ENCODE measurements around the gene SLC12A2.

SLC12A2 gene

GRCh38 chr5:128097781-128098180 is 14.2 kb downstream of the SLC12A2 start:
- DNase-seq: no peak

DNA sequence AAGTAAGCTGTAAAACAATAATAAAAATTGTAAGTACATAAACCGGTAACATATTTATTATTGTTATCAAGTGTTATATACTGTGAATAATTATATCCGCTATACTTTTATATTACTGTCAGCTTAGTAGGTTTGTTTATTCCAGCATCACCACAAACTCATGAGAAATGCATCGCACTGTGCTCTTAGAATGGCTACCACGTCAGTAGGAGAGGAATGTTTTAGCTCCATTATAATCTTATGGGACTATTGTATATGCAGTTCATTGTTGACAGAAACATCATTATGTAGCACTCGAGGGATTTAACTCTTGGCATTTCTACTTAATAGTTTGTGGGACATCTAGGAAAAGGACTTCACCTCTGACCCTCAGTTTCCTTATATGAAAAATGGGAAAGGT is 16.4 kb downstream of the SLC12A2 start:
- DNase-seq: no peak

DNA sequence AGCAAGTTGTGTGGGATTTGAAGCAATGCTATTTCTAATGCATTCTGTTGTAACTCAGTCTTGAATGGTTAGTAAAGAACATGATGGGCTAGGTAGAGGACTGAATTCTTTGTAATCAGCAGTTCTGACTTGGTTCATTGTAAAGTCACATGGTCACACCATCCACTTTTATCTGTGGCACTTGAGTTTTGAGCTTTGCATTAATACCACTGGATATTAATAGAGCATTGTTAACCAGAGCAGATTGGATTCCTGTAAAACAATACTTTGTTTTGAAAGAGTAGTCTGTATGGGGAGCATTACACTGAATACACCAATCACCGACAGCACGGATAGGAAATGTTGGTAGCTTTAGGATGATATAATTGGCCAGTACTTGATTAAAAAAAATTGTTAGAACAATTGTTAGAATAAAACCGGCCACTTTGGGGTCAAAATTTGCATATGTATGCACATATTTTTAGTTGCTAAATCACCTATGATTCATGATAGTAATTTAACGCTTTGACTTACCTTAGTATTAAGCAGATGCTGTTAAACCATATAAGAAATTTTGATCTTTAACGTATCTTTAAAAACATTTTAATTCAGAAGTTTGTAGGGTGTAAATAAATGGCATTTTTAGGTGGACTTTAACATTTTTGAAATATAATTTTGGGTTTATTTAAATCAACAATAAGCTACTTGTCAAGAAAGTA is 17.4 kb downstream of the SLC12A2 start:
- no peak for DNase-seq

- no peak for DNase-seq
These were observed 18.1 kb downstream of the SLC12A2 start for GRCh38 chr5:128101676-128102075.

GRCh38 chr5:128105203-128105602 is 21.6 kb downstream of the SLC12A2 start:
- no peak for DNase-seq

DNA sequence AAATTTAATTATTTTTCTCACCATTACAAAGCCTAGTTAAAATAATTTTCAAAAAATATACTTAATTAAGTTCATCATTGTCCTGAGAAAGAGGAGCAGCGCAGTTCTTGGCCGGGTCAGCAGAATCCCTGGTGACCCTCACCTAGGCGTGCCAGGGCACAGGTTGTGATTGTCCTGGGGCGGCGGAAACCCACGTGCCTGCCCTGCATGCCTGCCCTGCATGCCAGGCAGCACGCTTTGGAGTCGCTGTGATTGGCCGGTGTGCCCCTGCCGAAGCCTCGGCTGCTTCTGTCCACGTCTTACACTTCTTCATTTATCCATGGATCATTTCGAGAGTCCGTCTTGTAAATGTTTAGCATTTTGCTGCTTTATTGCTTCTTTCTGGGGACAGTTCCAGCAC is 25.6 kb downstream of the SLC12A2 start:
- no peak for DNase-seq

DNA sequence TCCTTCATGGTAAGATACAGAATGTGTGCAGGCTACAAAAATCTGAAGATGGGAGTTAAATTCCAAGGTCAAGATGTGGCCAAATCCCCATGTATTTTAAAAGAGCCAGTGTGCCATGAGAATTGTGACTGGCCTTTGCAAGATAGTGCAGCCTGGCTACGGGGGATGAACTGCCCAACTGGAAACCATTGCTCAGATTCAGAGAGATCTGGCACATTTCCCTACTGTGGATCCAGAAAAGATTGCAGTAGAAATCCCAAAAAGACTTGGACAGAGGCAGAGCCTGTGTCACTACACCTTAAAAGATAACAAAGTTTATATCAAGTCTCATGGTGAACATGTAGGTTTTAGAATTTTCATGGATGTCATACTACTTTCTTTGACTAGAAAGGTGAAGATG is 26.2 kb downstream of the SLC12A2 start:
- DNase-seq: no peak

DNA sequence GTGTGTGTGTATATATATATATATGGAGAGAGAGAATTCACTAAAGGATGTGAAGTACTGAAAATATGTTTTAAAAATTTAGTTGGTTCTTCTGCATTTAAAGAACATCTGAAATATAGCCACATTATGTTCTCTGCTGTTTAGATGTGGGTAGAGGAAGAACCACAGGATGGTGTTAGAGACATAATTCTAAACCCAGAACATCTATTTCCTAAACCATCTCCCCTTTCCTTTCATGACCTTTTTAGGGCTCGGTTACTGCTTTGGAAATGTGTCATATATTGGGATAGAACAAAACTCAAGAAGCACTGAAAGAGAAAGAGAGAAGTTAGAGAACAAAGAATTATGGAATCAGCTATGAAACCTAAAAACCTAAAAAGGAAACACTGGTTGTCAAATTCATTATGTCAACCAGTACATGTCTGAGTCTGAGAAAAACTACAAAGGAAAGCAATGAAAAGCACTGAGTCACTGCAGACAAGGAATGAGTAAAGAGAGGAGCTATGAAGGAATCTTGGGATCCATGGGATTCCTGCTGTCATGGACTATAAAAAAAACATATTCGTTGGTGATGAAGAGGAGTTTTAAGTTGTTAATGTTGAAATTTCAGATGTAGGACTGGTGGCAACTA is 28.4 kb downstream of the SLC12A2 start:
- DNase-seq: no peak

GRCh38 chr5:128116445-128116844 is 32.9 kb downstream of the SLC12A2 start:
- DNase-seq: no peak

- no peak for DNase-seq
These were observed 34.6 kb downstream of the SLC12A2 start for GRCh38 chr5:128118214-128118613.

- no peak for DNase-seq
These were observed 38.1 kb downstream of the SLC12A2 start for GRCh38 chr5:128121651-128122050.

DNA sequence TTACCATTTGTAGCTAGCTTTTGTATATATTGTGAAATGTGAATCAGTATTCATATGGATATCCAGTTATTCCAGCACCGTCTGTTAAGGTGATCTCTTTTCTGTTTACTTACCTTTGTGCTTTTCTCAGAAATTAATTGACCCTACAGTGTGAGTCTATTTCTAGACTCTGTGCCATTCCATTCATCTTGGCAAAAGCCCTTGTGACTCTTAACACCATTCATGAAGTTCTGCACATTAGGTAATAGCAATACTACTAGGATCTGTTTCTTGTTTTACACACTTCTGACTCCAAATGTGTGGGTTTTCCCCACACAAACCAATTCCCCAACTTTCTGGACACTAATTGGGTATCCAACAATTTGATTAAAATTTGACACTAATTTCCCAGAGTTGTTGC is 40.4 kb downstream of the SLC12A2 start:
- DNase-seq: no peak

DNA sequence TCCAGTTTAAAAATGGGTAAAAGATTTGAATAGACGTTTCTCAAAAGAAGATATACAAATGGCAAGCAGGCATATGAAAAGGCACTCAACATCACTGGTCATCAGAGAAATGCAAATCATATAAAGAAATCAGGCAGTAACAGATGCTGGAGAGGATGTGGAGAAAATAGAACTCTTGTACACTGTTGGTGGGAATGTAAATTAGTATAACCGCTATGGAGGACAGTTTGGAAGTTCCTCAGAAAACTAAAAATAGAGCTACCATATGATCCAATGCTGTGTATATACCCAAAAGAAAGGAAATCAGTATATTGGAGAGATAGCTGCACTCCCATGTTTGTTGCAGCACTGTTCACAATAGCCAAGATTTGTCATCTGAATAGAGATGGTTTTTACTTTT is 42.7 kb downstream of the SLC12A2 start:
- no peak for DNase-seq

- DNase-seq: no peak
These were observed 48.9 kb downstream of the SLC12A2 start for GRCh38 chr5:128132499-128132898.

DNA sequence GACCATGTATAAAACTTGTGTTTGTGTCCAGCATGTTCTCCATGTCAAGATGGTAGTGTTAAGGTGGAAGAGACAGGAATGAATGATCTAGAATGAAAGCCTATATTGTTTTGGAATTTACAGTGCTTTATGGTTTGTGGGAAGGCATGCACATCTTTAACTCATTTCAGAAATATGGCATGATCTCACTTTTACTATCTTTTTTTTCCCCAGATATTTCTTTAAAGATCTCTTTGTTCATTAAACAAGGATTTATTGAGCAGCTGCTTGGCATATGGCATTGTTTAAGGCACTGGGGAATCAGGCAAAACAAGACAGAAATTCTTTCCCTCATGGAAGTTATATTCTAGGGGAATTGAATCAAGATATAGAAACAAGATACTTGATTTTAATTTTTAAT is 51.7 kb downstream of the SLC12A2 start:
- no peak for DNase-seq

DNA sequence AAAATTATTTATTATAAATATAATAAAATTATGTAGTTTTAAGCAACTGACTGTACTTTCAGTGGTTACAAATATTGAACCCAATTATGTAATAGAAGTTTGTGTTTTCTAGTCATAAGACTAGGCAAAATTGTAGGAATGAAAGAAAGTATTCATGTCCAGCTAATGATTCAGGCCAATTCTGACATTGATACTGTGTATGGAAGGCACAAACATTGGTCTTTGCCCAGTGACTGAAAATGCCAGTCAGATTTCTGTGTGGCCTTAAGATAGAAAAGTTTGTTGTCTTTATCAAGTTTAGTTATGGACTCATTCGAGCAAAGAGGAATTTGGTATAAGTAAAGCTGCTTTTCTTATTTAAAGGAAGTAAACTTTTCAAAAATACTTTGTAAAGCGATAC is 60.3 kb downstream of the SLC12A2 start:
- no peak for DNase-seq

GRCh38 chr5:128144491-128144890 is 60.9 kb downstream of the SLC12A2 start:
- DNase-seq: no peak

DNA sequence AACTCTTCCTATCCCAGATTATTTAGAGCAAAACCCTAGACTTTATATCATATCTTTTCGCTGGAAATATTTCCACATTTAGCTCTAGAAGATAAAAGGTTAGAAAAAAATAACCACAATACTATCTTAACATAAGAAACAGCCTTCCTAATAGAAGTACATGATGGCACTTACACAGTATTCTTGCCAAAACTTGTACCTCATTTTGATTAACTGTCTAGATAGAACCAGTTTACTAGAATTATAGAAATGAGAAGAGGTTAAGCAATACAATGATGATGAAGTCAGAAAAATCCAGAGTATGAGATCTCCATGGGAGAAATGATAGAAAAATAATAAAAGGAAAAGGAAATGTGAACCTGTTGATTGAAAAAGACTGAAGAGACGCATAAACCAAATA is 63.1 kb downstream of the SLC12A2 start:
- no peak for DNase-seq

GRCh38 chr5:128154943-128155342 is 71.4 kb downstream of the SLC12A2 start:
- no peak for DNase-seq

DNA sequence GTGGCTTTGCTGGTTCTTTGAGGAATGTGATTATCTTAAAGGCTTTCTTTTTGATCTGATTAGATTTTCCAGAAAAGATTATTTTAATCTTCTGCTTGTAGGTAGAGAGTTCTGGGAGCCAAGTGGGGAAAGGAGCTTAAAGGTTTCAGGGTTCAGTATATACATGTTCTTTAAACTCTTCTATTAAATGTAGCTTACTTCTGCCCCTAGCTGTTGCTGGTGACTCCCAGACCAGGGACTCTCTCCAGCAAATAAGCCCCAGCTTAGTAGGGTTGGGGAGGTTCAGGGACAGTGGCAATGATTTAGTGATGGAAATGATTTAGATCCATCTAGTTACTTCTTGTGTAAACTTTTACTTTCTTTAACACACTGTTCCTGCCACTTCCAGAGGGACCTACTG is 72.2 kb downstream of the SLC12A2 start:
- no peak for DNase-seq

- DNase-seq: no peak
These were observed 73.0 kb downstream of the SLC12A2 start for GRCh38 chr5:128156521-128156920.

GRCh38 chr5:128158342-128158741 is 74.8 kb downstream of the SLC12A2 start:
- DNase-seq: no peak

DNA sequence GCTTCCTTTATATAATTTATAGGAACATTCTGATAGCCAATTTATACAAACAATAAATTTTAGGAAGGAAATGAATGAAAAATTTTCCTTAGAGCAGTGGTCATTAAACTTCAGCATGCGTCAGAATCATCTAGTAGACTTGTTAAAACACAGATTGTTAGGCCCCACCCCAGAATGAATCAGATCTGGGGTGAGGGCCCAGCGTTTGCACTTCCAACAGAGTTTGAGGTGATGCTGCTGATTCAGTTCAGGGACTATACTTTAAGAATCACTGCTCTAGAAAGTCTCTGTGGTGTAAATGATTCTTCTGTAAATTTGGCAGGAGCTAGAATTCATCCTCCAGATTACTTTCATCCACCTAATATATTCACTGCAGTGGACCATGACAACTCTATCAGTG is 80.4 kb downstream of the SLC12A2 start:
- no peak for DNase-seq

GRCh38 chr5:128169401-128170017 is 85.9 kb downstream of the SLC12A2 start:
- DNase-seq: no peak

DNA sequence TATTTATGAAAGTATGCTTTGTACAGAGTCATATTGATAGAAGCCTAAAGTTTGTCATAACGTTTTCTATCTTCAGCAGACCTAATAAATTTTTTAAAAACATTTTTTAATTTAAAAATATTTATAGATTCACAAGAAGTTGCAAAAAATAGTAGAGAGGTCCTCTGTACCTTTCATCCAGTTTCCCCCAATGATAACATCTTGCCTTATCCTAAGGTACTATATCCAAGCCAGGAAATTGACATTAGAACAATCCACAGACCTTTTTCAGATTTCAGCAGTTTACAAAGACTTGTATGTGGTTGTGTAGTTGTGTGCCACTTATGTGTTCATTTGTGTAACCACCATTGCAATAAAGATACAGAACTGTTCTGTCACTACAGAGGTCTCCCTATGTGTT is 88.5 kb downstream of the SLC12A2 start:
- no peak for DNase-seq
